Epithelial cell of proximal tubule (primary cell): ENCODE results near the gene ARHGEF17. TPM values are rescaled to one million over a fixed set of nuclear protein-coding genes. Genes with fewer than 3 reads are reported as not detected.

ENCODE experiments used
- DNase-seq: peaks from one replicate; pipeline ENCODE4 v3.0.0-alpha.2; 2011; ENCODE audit warnings: low read depth
- H3K4me3 ChIP-seq: 2 replicates; pipeline ENCODE4 v1.5.1; 2011; ENCODE audit warnings: low read depth, mild to moderate bottlenecking, low read length
- total RNA-seq: library from RNA; depleted of rRNA; stranded (reverse); fragments of >200 nt; gene quantifications from 2 replicates; pipeline ENCODE4 v1.2.3, GENCODE V29; 2015
- TF ChIP-seq, protein P1 (sequence below): conservative IDR thresholded peaks from 2 replicates; pipeline ENCODE4 v1.5.1; 2012; ENCODE audit warnings: low read depth, mild to moderate bottlenecking, low read length

ARHGEF17 gene
- total RNA-seq, 1 donor from 2014 or later = 26.4 TPM

DNA sequence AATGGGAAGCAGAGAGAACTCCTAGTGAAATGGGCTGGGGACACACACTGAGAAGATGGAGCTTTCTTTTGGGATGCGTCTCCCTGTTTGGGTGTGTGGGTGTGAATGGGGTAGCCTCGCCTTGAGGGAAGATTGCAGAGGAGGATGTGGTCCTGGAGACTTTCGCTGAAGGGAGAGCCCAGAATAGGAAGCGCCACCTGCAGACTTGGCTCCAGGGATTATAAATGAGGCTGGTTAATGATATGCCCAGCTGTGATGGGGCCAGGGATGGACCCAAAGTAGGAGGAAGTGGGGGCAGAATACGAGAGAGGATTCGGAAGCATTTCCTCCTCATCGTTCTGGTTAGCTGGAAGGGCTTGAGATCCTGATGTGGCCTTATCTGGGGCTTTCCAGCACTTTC is 81.8 kb downstream of the ARHGEF17 start:
- TF ChIP-seq, protein P1, sequence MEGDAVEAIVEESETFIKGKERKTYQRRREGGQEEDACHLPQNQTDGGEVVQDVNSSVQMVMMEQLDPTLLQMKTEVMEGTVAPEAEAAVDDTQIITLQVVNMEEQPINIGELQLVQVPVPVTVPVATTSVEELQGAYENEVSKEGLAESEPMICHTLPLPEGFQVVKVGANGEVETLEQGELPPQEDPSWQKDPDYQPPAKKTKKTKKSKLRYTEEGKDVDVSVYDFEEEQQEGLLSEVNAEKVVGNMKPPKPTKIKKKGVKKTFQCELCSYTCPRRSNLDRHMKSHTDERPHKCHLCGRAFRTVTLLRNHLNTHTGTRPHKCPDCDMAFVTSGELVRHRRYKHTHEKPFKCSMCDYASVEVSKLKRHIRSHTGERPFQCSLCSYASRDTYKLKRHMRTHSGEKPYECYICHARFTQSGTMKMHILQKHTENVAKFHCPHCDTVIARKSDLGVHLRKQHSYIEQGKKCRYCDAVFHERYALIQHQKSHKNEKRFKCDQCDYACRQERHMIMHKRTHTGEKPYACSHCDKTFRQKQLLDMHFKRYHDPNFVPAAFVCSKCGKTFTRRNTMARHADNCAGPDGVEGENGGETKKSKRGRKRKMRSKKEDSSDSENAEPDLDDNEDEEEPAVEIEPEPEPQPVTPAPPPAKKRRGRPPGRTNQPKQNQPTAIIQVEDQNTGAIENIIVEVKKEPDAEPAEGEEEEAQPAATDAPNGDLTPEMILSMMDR = no peak
- H3K4me3 ChIP-seq = no peak overlapping the region
- DNase-seq = no peak

DNA sequence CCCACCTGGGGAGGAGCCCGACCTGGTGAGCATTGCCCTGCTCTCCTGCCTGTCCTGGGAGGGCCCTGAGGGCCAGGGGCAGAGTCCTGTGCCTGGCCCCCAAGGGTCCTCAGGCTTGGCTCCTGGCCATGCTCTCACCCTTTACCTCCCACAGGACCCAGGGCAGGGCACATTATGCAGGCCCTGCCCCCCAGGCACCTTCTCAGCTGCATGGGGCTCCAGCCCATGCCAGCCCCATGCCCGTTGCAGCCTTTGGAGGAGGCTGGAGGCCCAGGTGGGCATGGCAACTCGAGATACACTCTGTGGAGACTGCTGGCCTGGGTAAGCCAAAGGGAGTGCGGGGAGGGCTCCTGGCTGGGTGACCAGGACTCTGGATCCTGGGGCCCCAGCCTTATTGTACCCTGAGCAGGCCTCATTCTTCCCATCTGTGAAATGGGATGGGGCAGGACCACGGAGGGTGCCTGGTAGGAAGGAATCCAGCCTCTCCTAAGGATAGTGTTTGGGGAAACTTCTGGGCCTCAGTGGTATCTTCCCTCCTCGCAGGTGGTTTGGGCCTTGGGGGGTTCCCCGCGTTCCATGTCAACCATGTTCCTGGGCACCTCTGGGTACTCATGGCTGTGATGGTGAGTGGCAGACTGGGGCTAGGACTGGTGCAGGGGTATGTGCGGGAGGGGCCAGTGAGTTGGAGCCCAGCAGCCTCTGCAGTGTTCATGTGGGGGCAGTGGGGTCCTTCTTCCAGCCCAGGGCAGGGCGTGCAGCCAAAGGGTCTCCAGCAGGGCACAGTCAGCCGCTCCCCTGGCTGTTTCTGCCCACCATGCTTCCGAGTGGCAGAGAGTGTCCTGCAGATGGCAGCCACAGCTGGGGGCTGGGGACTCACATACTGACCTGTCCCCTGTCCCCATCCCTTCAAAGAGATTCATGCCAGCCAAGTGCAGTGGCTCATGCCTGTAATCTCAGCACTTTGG is 82.8 kb downstream of the ARHGEF17 start:
- H3K4me3 ChIP-seq = no peak overlapping the region
- DNase-seq = no peak
- TF ChIP-seq, protein P1 = no peak

DNA sequence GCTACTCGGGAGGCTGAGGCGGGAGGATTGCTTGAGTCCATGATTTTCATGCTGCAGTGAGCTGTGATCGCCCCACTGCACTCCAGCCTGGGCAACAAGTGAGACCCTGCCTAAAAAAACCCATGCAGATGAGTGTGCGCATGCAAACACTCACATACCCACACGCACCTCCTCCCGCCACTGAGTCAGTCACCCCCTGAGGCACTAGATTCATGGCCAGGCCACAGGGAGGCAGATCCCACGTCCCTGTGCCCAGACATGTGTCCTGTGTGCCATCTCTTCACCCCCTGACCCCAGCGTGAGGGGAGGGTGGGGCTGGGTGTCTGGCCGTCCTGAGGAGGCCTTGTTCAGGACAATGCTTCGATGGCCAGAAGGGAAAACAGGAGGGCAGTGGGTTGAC is 83.6 kb downstream of the ARHGEF17 start:
- H3K4me3 ChIP-seq = no peak overlapping the region
- TF ChIP-seq, protein P1 = no peak
- DNase-seq = no peak

DNA sequence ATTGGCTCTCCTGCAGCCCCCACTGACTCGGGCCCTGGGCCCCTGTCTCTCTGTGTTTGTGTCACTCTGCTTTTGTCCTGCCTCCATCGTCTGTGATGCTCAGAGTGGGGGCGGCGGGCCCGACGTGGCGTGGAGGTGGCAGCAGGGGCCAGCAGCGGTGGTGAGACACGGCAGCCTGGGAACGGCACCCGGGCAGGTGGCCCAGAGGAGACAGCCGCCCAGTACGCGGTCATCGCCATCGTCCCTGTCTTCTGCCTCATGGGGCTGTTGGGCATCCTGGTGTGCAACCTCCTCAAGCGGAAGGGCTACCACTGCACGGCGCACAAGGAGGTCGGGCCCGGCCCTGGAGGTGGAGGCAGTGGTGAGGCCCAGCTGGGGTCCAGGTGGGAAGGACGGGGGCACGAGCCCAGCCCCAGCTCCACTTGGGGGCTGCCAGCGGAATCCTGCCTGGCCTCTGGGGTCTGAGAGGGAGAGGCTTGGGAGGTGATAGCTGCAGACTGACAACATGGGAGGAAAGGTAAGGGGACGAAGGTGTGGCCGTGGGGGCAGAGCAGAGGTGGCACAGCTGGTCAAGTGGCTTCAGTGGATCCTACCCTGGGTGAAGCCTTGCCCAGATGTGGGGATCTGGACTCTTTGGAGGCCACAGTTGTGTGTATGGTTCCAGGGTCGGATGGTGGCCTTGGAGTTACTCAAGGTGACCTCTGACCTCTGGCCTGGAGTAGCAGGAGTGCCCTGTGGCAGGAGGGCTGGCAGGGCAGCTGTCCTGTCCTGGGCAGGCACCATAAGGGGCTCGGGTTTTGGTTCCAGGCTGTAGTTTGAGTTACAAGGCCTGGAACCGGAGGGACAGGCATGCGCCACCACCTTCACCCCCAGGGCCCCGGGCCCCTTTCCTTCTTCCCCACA is 84.3 kb downstream of the ARHGEF17 start:
- TF ChIP-seq, protein P1 = no peak
- no peak overlapping the region for H3K4me3 ChIP-seq
- DNase-seq = no peak

DNA sequence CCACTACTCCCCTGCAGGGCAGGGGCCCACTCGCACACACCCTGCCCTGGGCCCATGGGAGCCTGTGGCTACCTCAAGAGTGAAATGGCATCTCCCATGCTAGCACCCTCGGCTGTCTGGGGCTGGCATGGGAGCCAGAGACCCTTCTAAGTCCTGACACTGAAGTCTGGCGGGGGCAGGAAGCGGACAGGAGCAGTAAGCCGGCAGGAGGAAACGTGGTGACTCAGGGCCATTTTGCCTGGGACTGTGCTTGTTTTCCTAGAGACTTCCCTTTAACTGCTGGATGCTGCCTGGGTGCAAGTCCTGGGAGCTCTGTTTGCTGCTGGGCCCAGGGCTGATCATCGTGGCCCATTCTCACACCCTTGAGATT is 84.9 kb downstream of the ARHGEF17 start:
- no peak for DNase-seq
- H3K4me3 ChIP-seq = no peak overlapping the region
- TF ChIP-seq, protein P1 = no peak

DNA sequence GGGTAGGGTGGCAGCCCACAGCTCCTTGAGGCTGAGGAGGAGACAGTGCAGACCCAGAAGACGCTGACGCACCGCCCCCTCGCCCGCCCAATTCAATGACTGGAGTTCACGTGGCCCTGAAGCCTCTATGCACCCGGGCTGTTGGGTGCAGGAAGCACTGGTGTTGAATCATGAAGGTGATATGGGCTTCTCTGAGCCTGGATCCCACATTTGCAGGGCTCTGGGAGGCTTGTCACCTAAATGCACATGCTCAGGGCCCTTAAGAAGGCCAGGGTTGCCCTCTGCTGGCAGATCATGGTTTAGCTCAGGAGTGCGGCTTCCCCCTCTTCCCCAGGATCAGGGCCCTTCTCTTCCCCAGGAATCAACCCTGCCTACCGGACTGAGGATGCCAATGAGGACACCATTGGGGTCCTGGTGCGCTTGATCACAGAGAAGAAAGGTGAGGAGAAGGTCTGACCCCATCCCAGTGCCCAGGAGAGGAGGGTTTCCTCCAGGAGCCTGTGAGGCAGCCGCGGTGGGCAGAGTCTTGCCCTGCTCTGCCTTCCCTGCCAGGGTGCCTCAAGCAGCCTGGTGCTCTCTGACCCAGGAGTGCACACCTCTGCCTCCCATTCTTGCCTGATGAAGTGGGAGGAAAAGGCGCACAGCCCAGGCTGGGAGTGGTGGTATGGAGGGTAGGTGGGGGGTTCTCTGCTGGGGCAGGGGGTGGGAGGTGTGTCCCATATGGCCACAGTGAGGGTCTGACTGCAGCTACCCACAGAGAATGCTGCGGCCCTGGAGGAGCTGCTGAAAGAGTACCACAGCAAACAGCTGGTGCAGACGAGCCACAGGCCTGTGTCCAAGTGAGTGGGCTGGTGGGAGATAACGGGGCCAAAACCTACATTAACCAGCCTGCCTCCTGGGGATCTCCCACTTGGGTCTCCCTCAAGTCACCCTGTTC is 85.7 kb downstream of the ARHGEF17 start:
- TF ChIP-seq, protein P1 = peak; percentile 83
- H3K4me3 ChIP-seq = no peak overlapping the region
- no peak for DNase-seq
